Astrocyte (in vitro differentiated cells and primary cell): ENCODE data around the gene SCAMP3.

Experiments
- EZH2 ChIP-seq: IDR thresholded peaks from 2 replicates; pipeline ENCODE4 v1.6.1; 2012; ENCODE audit warnings: mild to moderate bottlenecking, low read length, inconsistent platforms; ENCODE audit not compliant: insufficient read depth
- TF ChIP-seq, protein P1 (sequence below): IDR thresholded peaks from 2 replicates; pipeline ENCODE4 v1.5.1; 2011; ENCODE audit warnings: low read depth, mild to moderate bottlenecking, inconsistent platforms, low read length, moderate library complexity; ENCODE audit not compliant: insufficient read depth

DNA sequence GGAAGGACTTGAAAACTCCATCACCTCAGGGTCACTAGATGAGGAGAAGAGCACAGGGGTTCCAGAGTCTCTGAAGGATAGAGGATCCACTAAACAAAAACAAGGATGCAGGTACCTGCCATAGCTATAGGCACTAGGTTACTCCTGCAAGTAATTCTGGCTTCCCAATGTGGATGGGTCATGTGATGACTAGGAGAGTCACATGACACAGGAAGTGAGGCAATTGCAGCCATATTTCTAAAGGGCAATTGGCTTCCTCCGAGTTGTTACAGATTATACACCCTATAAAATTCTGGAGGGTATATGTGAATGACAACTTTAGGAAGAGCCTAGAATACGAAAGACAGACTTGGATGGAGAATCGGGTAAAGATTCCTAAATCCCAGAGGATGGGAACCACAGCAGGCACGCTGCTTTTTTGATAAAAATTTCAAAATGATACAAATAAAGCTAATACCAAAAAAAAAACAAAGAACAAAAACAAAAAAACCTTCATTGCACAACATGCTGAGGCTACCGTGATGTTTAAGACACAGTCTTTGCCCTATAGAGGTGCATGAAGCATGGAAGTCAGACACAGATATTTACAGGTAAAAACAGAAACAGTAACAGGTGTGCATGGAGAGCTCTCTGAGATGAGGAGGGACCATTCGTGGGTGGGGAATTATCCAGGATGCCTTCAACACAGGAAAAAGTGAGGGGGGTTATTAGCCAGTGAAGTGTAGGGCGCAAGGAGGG is 43.1 kb downstream of the SCAMP3 start:
- TF ChIP-seq, protein P1, sequence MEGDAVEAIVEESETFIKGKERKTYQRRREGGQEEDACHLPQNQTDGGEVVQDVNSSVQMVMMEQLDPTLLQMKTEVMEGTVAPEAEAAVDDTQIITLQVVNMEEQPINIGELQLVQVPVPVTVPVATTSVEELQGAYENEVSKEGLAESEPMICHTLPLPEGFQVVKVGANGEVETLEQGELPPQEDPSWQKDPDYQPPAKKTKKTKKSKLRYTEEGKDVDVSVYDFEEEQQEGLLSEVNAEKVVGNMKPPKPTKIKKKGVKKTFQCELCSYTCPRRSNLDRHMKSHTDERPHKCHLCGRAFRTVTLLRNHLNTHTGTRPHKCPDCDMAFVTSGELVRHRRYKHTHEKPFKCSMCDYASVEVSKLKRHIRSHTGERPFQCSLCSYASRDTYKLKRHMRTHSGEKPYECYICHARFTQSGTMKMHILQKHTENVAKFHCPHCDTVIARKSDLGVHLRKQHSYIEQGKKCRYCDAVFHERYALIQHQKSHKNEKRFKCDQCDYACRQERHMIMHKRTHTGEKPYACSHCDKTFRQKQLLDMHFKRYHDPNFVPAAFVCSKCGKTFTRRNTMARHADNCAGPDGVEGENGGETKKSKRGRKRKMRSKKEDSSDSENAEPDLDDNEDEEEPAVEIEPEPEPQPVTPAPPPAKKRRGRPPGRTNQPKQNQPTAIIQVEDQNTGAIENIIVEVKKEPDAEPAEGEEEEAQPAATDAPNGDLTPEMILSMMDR, result no peak
- TF ChIP-seq EZH2, result no peak
